NCI-H128 (cell line): ENCODE results near the gene HOXB7.

ENCODE experiments used
- DNase-seq: peaks from one replicate; lab custom pipeline; 2025; ENCODE audit not compliant: unreplicated experiment; lab: John Stamatoyannopoulos, UW

HOXB7 gene

DNA sequence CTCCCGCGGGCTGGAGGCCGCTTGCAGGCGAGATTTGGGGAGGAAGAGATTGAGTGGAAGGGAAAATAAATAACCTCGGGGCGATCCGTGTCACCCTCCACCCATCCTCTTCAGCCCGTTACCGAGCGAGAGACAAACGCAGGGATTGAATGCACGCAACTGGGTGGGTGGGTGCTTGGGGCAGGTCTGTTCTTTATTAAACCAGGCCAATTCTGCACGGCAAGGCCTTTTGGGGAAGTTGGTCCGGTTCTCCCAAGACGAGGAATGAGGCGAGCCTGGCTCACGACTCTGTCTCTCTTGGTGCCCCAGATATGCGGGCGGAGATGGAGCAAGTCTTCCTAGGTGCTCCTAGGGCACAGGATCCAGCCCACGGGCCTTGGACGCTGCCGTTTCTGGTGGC is 396 bp upstream of the HOXB7 start:
- no peak for DNase-seq

DNA sequence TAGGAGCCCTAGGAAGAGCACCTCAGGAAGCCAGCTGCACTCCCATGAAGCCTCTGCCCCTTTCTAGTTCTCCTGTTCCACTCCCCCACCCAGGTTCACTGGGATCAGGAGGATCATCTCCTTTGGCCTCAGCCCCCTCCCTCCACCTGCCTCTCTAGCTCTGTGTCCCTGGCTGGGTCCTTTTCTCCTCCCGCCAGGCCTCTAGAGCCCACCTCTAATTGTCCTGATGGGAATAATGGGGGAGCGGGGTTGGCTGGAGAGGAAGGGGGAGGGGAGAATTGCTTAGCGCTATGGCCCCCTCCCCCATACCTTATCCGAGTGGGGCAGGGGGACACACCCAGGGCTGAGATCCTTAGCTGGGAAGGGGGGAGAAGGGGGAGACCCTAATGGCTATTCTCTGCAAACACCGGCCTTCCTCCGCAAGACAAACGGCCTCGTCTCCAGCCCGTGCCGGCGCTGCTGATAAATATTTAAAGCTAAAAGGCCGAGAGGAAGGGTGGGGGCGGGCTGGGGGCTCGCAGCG is 997 bp downstream of the HOXB7 start:
- no peak for DNase-seq

DNA sequence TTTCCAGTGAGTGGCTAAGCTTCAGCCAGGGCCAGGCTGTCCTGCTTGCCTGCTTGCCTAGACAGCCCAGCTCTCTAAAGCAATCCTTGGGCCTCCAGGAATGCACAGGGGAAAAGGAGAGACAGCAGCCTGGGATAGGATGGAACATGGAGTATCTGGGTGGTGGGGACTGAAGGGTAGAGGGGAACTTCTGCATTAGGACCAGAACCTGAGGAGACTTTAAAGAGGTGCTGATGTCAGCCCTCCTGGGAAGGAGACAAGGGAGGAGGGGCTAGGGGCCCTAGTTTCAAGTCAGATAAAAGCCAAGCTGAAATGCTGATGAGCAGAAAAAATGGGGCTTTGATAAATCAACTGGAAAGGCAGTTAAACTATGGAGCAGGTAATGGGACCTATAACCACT is 1.8 kb downstream of the HOXB7 start:
- DNase-seq, result no peak

DNA sequence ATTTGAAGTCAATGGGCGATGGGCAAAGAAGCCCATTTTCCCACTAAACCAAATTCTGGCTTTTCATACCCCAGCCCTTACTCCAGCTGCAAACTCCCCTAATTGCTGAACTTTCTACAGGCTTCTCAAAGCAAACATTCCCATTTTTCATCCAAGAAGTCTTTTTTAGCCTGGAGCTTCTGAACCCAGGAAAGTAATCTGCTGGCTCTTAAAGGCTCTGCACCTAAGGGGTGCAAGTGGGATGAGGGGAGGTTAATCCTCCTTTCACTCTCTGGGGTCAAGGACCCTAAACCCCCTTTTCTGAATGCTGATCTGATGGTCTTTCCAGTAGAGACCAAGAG is 2.4 kb downstream of the HOXB7 start:
- DNase-seq, result no peak

DNA sequence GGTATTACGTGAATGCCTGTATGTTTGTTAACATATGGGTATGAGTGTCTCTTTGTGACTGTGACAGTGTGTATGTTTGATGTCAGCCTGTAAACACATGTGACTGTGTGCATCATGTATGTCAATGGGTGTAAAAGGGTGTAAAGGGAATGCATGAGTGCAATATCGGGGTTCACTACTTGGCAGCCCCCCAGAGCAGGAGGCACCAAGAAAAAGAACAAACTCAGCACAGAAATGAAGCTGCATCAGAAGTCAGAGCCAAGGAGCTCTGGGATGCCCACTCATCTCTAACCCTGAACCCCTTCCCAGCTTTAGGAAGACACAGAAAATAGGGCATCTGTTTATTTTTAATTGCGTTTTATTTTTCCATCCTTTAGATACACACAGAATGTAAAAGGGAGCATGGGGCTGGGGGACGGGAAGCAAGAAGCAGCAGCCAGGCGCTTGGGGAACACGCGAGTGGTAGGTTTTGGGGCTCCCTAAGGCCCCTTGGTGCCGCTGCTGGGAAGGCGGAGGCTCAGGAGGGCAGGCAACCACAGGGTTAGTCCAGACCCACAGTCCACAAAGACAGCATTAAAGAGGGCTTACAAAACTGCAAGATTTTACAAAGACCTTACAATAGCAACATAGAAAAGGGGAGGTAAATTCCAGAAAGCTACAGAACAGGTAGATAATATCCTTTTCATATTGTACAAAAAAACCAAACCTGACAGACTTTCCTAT is 3.8 kb downstream of the HOXB7 start:
- no peak for DNase-seq

DNA sequence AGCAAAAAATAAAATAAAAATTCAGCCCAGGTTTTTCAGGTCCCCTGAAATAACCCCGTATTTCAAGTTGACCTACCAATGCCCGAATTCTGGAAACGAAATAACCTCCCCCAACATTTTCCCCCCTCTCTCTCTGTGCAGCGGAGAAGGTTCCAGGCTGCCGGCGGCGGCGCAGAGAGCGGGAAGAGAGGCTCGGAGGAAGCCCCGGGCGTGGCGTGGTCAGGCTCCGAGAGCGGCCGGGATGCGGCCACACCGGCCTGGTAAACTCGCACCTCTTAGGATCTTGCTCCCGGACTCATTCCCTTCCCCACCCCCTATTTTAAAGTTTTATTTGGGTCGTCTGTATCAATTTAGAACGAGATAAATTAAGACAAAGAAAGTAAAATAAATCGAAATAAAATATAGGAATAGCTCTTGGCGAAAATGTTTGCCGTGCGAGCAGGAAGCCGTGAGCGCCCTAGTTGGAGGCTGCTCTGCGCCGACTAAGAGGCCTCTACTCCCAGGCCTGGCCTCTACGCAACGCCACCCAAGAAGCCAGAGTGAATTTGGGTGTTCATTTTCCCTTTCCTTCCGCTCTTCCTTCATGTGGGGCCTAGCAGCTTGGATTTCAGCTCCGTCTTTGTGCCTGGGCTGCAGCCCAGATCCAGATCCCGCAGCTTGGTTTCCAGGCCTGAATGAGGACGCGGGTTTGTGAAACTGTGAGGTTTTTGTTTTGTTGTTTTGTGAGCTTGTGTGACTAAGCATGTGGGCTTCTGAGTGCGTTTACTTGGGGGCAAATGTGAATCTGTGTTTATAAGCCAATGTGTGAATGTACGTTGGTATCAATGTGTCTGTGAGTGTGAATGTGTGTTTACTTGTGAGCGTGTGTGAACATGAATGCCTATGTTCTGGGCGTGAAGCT is 4.6 kb downstream of the HOXB7 start:
- DNase-seq, result no peak

DNA sequence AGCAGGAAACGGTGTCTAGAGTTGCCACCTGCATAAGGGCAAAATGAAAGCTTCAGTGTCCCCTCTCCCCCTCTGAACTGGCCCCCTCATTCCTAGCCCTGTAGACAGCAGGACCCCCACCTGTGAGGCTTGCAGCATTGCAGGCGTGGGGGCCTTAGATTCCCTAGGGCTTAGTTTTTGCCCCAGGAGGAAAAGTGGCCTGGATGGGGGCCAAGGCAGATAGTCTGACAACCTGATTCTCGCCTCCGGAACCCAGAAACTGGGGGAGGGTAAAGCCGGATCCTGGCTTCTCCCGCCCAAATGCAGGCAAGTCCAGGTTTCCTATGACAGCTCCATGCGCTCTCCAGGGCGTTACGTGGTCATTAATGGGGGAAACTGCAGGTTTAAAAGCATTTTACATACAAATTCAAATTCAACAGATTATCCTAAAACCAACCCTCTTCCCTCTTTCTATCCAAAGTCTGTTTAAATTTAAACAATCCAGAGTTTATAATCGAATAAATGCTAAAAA is 5.4 kb downstream of the HOXB7 start:
- no peak for DNase-seq

DNA sequence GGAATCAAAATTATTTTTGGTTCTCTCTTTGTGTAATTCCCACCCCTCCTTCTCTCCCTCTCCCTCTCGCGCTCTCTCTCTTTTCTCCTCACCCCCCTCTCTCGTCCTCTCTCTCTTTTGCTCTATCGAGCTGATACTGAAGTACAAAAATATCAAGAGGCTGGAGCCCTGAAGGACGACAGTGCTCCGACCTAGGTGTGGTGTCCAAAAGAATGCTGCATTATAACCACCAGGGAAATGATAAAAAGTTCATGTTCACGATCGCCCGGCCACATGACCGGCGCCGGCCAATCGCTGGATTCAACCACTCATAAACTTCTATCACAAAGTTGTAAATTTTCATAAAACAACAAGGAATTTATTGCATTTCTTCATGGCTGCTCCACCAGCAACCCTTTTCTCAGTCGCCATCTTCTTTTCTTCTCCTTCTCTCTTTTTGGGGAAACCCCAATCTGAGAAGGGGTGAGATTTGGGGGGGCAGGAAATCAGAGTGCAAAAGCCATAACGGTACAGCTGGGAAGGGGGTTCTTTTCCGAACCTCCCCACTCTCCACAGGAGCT is 6.0 kb downstream of the HOXB7 start, which contains the start of gene HOXB6:
TSS of gene HOXB6 (minus strand) at position 217 of the 560 bp plus-strand sequence. CDS start 6,836 bp downstream, outside the sequence.
- DNase-seq, result no peak

DNA sequence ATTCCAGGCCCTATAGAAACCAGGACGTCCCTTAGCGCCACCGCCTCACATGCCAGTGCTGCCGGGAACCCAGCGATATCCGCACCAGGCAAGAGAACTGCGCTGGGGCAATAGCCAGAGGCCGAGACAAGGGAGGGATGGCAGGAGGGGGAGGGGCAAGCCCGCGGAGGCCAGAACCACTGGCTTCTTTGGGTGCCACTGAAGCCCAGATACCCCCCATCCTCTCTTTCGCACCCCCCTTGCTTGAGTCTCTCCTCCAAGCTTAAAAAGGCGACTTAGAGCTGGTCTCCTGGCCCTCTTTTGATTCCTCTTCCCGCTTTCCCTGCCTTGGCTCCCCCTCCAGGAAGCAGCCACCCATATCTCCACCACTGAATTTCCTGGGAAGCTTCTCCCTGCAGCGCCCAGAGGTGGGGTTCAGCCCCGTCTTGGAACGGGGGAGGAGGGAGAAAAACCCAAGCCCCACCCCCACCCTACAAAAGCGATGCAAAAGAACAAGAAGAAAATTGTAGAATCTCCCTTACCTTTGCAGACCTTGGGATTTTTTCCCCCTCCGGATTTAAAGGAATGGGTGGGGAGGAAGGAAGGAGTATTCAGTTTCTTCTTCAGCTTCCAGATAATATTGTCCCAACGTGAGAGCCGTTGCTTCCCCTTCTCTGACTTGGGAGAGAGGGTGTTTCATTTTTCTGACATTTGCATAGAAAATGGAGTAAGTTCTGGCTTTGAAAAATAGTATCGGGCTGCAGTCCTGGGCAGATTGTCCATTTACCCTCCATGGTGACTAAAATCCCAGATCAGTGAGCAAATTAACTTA is 6.7 kb downstream of the HOXB7 start:
- DNase-seq, result no peak

DNA sequence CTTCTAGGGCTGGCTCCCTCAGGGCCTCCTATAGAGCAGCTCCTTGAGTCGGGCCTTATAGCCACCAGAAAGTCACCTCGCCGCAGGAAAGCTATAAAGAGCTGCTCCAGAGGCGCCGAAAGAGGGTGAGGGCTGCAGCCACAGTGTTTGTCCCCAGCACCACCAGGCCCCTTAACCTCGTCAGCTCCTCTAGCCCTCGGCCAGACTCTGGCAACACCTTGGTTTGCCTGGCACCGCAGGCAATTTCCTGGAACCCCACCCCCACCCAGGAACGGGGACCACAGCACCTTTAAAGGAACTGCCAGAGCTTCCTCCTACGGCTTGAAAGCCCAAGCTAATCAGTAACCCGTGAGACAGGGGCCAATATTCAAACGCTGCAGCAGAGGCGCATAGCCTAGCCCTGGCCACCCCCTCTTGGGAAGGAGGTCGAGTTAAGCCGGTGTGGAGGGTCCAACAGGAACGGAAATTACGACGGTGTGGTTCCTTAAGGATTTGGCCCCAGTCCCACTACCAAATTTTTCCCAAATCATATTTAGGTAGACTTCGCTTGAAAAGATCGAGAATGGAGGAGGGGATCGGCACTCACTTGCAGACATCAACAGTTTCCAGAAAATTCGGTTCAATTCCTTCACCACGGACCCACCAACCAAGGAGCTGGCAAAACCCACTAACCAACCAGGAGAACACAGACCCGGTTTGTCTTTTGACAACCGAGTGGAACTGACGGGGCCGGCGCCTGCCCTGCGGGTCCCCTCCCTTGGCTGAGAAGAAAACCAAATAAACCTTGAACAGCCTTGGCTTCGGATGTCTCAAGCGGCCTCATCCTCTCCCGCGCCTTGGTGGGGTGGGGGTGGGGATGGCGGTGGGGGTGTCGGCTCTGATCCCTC is 9.0 kb downstream of the HOXB7 start:
- no peak for DNase-seq

DNA sequence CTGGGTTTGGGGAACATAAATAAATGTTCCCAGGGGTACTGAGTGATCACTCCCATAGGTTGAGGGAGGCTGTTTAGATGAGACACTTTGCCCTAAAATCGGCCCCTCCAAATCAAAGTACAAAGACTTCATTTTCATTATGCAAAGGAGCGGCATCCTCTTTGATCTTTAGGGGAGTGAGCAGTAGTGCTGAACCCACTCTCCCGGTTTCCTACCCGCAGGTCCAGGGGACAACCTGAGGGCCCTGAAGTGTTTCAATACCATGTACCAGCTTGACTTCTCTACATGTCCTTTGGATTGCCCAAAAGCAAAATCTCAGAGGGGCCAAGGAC is 9.6 kb downstream of the HOXB7 start:
- DNase-seq, result no peak

DNA sequence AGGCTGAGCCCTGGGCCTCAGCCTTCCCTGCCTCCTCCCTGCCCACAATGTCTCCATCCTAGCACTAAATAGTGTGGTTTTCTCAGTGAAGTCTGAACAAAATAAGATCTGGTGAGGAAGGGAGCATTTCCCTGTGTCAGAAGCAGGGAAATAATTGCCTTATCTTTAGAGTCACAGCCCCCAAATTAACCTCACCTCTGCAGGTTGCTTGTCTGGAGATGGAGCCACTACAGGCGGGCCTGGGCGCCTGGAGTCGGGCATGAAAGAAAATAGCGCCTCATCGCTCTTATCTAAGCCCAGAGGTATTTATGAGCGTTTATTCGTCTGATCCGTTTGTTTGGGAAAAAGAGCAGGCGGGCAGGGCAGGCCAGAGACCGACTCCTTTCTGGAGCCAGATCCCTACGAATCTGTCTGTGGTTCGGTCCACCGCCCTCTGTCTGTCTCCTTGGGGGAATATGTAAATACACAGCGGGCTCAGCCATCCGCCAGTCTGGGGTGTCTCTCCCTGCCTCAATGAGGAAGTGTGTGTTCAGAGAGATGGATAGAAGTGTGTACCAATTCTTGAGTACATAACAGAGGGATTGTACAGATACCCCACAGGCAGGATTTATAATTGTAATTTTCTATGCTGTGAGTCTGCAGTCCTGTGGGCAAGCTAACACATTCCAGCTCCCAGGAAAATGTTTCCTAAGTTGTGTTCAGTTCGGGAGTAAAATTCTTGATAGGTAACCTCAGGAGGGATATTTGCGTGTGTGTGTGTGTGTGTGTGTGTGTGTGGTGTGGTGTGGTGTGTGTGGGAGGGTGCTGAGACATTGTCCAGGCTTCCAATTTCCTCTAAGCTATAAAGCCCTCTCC is 10.3 kb downstream of the HOXB7 start:
- DNase-seq, result no peak

DNA sequence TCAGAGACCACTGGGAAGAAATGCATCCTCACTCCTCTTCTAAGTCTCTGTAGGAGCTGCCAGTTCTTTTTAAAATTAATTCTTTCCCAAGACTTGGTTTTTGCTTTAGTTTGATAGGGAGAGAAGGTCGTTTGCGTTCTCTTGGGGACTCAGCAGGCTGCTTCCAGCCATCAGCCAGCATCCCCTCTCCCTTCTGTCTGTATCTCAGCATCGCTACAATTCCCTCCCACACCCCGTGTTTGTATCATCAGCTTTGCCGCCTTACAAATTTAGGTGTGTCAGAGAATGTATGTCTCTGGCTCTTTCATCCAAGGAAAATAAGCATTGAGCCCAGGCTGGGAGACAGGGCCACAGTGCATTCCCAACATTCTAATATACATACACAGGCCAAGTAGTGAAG is 11.5 kb downstream of the HOXB7 start:
- no peak for DNase-seq

DNA sequence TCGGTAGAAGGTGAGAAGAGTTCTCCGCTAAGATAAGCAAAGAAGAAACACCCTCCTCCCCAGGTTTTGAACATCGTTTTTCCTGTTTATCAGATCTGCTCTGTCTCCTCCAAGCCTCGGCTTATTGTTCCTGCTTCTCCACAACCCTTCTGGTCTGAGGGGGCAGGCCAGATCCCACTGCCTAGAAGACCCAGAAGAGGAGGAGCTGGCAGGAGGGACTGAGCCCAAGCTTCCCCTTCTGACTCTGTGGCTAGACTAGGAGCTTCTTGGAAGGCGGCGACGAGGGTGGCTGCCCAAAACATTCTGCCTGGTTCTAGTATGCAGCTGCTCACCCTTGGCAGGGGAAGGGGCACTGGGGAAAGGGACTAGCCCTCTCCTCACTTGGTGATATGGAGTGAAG is 12.1 kb downstream of the HOXB7 start:
- no peak for DNase-seq

DNA sequence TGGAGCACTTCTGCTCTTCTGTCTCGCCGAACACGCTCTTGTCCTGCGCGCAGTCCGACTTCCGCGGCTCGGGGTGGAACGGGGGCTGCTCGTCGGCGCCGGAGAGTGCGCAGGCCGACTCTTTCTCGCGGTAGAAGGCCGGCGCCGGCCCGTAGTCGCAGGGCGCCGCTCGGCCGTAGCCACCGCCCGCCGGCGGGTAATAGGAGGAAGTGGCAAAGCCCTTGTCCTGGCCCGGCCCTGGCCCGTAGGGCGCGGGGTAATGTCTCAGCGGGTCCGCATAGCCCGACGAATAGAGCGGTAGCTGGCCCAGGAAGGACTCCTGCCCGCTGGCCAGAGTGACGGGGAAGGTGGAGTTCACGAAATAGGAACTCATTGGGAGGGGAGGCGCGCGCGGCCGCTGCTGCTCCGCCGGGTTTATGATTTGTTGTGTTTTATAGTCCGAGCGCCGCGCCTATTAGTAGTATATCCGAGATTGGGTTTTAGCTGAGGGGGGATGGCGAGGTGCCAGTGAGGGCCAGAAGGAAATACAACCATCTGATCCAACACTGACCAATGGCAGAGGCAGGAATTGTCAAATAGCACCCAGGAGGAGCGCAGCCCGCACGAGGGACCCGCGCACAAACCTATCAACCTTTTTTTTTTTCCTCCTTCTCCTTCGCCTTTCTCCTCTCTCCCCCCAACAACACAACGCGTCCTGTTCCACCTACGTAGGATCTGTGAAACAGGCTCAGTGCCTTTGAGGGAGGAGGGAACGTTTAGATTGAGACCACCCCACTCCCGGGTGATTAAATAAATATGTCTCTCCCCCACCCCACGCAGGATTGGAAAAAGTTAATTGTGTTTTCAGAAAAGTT is 12.8 kb downstream of the HOXB7 start:
- no peak for DNase-seq

DNA sequence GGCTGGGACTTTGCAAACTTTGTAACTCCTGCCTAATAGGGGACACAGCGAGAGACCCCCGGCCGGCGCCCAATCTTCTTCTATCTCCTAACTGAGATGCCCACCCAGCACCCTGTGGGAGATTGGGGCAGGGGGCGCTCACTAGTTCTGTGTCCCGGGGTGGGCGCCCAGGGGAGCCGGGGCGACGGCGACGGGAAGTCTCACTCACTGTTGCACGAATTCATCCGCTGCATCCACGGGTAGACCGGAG is 13.4 kb downstream of the HOXB7 start:
- DNase-seq, result no peak

DNA sequence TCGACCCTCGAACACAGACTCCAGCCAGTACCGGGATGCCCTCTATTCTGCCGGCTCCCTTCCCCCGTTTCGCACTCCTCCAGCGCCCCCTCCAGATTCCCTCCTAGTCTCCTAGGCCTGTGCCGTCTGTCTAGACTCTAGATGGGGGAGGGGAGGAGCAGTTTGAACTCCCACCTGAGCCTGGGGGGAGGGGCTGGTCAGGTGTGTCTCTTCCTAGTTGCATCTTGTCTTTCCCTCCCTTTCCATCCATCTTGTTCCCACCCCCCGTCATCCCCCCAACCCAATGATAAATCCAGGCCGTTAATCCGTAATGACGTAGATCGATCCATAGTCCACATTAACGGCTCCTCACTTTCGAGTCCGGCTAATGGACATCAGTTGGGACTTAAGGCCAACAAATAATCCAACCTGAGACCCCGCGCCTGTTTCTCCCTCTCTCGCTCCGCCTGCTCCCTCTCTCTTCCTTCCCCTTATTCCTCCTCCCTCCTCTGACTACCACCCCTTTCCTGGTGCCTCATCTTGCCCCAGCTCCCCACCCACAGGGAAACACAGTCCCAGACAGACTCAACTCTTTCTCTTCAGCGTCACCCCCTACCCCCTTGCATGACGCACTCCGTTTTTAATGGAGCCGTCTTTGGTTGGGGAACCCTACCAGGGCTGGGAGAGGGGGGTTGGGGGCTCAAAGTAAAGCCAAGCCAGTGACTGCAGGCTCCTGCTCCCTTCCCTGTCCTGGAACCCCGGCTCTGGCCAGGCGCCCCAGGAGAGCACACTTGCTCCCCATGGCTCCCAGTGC is 13.9 kb downstream of the HOXB7 start:
- no peak for DNase-seq
